HFF-Myc (cell line): ENCODE measurements around the gene C1R.

Experiments
- DNase-seq: peaks from one replicate; pipeline ENCODE4 v3.0.0-alpha.2; 2011; ENCODE audit warnings: low read depth; ENCODE audit errors: extremely low read depth
- H3K4me3 ChIP-seq: replicated peaks from 2 replicates; pipeline ENCODE4 v1.5.1; 2011; ENCODE audit warnings: low read depth, mild to moderate bottlenecking, control low read depth, low read length
- TF ChIP-seq, protein P1 (sequence below): IDR thresholded peaks from 2 replicates; pipeline ENCODE4 v1.5.1; 2012; ENCODE audit warnings: mild to moderate bottlenecking, low read depth, low read length, control low read depth; ENCODE audit errors: missing control alignments

The C1R gene

GRCh38 chr12:7106082-7106481 is 13.8 kb upstream of the C1R start:
- TF ChIP-seq, protein P1, sequence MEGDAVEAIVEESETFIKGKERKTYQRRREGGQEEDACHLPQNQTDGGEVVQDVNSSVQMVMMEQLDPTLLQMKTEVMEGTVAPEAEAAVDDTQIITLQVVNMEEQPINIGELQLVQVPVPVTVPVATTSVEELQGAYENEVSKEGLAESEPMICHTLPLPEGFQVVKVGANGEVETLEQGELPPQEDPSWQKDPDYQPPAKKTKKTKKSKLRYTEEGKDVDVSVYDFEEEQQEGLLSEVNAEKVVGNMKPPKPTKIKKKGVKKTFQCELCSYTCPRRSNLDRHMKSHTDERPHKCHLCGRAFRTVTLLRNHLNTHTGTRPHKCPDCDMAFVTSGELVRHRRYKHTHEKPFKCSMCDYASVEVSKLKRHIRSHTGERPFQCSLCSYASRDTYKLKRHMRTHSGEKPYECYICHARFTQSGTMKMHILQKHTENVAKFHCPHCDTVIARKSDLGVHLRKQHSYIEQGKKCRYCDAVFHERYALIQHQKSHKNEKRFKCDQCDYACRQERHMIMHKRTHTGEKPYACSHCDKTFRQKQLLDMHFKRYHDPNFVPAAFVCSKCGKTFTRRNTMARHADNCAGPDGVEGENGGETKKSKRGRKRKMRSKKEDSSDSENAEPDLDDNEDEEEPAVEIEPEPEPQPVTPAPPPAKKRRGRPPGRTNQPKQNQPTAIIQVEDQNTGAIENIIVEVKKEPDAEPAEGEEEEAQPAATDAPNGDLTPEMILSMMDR: no peak
- no peak for DNase-seq
- H3K4me3 ChIP-seq: no peak overlapping the region

GRCh38 chr12:7103837-7104584 is 11.8 kb upstream of the C1R start:
- TF ChIP-seq, protein P1: no peak
- DNase-seq: no peak
- H3K4me3 ChIP-seq: no peak overlapping the region

- DNase-seq: no peak
- TF ChIP-seq, protein P1: no peak
- no peak overlapping the region for H3K4me3 ChIP-seq
These were observed 10.3 kb upstream of the C1R start for GRCh38 chr12:7102582-7102981.

- TF ChIP-seq, protein P1: no peak
- H3K4me3 ChIP-seq: no peak overlapping the region
- no peak for DNase-seq
These were observed 9.5 kb upstream of the C1R start for GRCh38 chr12:7101694-7102131.

GRCh38 chr12:7101047-7101693 is 8.9 kb upstream of the C1R start:
- H3K4me3 ChIP-seq: no peak overlapping the region
- no peak for DNase-seq
- TF ChIP-seq, protein P1: no peak

DNA sequence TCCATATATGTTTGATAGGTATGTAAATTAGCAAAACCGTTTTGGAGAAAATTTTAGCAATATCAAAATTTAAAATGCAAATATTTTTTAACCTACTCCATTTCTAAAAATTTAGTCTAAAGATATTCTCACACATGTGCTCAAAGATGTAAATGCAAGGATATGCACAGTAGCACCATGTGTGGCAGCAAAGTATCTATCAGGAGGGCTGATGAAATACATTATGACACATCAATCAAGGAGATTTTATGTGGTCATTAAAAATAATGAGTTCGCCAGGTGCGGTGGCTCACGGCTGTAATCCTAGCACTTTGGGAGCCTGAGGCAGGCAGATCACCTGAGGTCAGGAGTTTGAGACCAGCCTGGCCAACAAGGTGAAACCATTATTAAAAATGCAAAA is 8.0 kb upstream of the C1R start:
- H3K4me3 ChIP-seq: no peak overlapping the region
- no peak for DNase-seq
- TF ChIP-seq, protein P1: no peak
